Activated naive CD4-positive, alpha-beta T cell treated with anti-CD3 and anti-CD28 coated beads, Interleukin-2, amount 50 U/mL, for 16 hours (primary cell): ENCODE results near the gene RNF167.
A peak's percentile ranks its signal among the peaks of the same experiment; 100 is the strongest.
"Not testable (repeated sequence)": the region's sequence is repeated elsewhere in the genome, so short reads cannot be mapped to it uniquely, and the experiment has no call there.

Experiments used
- DNase-seq: peaks from one replicate; pipeline ENCODE4 v3.0.0-alpha.2; 2020

The RNF167 gene

DNA sequence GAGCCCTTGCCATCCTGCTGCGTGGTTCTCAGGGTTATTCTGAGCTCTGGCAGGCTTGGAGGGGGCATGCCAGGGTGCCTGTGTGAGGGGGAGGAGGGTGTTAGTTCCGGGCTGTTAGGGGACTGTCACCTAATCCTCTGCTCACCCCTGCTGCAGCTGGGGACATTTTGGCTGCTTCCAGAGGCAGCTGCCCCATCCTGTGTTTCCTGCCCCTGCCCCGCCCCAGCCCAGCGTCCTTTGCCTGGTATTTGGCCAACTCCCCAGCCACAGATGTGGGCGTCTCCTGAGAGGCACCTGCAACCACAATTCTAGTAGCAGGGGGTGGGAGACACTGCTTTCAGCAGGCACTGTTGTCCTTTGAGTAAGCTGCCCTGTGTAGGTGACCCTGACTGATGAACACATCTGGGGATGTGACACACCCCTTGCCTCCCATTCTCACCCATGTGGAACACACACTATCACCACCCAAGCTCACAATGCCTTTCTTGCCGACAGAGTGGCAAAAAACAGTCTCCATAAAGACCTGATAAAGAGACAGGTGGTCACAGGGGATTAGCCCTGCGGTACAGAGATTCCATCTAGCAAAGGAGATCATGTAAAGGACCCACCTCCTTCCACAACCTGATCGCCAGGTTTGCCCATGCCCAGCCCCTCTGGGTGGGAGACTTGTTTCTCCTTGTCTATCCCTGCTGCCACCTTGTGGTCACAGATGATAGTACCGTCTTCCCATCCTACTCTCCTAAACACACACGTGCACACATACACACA, 36.8 kb upstream of the RNF167 start, which contains the start of gene CHRNE:
Gene CHRNE, minus strand, starts transcription at position 48 of the 768 bp plus-strand sequence. Its CDS starts 35 bp downstream, at position 13.
- DNase-seq, result peak; percentile 76

DNA sequence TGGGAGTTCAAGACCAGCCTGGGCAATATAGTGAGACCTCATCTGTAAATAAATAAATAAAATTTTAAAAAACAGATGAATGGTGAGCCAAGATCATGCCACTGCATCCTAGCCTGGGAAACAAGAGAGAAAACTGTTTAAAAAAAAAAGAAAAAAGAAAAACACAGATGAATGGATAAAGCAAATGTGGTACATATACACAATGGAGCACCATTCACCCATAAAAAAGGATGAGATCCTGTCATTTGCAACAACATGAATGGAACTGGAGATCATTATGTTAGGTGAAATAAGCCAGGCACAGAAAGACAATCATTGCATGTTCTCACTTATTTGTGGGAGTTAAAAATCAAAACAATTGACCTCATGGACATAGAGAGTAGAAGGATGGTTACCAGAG, 33.4 kb upstream of the RNF167 start:
- DNase-seq, result not testable (repeated sequence)

DNA sequence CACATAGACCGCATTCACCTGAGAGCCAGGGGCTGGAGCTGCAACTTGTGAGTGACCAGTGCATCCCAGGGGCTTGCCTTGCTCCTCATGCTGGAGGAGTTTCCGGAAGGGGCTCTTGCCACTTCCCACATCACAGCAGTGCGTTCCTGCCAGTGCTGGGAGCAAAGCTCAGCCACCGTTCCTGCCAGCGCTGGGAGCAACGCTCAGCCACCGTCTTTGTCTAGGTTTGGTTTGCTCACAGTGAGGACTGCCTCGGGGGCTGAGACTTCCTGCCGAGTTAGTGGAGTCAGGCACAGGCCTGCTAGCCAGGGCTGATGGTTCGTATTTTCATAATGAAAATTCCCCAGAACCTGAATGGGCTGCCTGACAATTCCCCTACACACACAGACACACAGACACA, 31.8 kb upstream of the RNF167 start:
- no peak for DNase-seq

DNA sequence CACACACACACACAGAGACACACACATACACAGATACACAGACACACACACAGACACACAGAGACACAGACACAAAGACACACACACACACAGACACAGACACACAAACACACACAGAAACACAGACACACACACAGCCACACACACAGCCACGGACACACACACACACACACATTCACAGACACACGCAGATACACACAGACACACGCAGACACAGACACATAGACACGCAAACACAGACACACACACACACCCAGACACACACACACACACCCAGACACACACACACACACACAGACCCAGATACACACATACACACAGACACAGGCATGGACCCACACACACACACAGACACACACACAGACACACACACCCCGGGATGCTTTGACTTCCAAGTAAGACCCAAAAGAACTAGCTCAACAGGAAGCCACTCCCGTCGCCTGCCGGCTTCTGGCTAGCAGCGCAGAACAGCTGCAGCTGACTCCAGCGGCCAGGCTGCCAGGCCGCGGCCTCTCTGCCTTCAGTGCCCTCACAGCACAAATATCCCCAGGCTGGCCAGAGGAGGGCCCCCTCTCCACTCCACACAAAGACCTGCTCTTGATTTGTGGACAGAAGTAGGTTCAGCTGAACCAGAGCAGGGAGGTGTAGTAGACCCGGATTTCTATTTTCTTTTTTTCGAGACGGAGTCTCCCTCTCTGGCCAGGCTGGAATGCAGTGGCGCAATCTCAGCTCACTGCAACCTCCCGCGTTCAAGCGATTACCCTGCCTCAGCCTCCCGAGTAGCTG, 31.2 kb upstream of the RNF167 start:
- DNase-seq, result peak; percentile 73

DNA sequence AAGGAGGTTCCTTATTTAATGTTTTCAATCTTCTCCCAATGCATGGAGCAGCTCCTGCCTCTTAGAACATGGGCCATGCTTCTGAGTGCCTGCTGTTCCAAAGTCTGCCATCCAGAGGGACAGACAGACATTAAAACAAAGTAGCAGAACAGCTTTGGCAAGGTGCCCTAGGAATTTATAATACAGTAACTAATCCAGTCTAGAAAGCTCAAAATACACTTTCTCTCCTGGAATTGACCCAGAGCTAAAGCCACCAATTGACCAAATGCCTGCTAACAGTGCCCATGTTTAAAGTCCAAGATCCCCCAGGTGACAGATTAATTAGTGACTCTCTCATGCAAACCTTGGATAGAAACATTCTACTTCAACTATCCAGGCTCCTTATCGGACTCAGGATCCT, 26.1 kb upstream of the RNF167 start:
- no peak for DNase-seq

DNA sequence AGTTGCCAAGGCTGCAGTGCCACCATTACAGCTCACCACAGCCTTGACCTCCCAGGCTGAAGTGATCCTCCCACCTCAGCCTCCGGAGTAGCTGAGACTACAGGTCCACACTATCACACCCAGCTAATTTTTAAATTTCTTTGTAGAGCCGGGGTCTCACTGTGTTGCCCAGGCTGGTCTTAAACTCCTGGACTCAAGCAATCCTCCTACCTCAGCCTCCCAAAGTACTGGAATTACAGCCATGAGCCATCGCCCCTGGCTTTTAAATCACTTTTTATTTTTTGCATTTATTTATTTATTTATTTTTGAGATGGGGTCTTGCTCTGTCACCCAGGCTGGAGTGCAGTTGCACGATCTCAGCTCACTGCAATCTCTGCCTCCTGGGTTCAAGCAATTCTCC, 25.5 kb upstream of the RNF167 start:
- DNase-seq, result not testable (repeated sequence)

DNA sequence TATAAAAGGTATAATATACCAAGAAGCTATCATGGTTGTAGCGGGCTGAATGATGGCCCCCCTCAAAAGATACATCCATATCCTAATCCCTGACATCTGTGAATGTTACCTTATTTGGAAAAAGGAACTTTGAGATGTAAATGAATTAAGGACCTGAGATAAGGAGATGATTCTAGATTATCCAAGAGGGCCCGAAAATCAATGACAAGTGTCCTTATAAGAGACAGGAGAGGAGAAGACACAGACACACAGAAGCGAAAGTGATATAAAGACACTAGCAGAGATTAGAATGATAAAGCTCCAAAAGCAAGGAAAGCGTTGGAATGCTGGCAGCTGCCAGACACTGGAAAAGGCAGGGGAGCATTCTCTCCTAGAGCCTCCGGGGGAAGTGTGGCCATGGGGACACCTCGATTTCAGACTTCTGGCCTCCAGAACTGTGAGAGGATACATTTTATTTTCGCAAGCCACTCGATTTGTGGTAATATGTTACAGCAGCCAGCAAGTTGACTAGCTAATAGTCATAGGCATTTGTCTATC, 20.5 kb upstream of the RNF167 start:
- no peak for DNase-seq

DNA sequence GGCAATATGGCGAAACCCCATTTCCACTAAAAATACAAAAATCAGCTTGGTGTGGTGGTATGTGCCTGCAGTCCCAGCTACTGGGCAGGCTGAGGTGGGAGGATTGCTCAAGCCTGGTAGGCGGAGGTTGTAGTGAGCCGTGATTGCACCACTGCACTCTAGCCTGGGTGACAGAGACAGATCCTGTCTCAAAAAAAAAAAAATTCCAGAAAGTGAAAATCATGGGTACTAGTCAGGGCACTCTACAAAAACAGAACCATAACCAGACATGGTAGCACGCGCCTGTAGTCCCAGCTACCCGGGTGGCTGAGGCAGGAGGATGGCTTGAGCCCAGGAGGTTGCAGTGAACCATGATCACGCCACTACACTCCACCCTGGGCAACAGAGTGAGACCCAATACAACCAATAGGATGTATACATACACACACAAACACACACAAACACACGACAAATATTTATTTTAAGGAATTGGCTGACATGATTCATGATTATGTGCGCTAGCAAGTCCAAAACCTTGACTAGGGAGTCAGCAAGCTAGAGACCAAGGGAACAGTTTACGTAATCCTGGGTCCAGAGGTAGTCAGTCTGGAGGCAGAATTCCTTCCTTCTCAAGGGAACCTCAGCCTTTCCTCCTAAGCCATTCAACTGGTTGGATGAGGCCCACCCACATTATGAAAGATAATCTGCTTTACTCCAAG, 19.6 kb upstream of the RNF167 start:
- no peak for DNase-seq

DNA sequence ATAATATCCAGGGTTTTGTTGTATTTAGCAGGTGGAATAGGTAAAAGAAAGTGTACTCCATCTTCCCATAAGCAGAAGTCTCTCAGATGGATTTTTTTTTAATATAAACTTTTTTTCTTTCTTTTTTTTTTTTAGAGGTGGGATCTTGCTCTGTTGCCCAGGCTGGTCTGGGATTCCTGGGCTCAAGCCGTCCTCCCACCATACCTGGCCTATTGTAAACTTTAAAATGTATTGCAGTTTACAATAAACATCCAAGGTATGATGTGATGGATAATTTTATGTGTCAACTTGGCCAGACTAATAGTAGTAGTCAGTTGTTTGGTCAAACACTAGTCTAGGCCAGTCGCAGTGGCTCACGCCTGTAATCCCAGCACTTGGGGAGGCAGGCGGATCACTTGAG, 18.7 kb upstream of the RNF167 start:
- DNase-seq, result no peak

DNA sequence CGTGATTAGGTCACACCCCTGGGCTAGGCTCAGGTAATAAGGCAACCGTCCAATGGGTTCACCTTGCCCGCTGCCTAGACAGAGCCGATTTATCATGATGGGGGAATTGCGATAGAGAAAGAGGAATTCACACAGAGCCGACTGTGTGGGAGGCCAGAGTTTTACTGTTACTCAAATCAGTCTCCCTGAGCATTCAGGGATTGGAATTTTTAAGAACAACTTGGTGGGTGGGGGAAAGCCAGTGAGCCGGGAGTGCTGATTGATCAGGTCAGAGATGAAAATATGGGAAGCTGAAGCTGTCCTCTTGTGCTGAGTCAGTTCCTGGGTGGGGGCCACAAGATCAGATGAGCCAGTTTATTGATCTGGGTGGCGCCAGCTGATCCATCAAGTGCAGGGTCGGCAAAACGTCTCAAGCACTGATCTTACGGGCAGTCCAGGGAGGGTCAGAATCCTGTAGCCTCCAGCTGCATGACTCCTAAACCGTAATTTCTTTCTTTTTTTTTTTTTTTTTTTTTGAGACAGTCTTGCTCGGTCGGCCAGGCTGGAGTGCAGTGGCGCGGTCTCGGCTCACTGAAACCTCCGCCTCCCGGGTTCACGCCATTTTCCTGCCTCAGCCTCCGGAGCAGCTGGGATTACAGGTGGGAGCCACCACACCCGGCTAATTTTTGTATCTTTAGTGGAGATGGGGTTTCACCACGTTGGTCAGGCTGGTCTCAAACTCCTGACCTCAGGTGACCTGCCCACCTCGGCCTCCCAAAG, 13.3 kb upstream of the RNF167 start:
- not testable (repeated sequence) for DNase-seq

DNA sequence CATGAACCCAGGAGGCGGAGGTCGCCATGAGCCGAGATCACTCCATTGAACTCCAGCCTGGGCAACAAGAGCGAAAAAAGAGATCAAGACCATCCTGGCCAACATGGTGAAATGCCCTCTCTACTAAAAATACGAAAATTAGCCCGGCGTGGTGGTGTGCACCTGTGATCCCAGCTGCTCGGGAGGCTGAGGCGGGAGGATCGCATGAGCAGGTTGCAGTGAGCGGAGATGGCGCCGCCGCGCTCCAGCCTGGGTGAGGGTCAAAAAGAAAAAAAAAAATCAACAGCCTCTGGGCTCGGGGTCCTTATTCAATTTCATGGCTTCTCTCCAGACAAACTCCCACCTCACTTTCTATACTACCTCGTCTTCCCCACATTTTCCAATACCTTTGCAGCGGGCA, 11.2 kb upstream of the RNF167 start:
- no peak for DNase-seq

DNA sequence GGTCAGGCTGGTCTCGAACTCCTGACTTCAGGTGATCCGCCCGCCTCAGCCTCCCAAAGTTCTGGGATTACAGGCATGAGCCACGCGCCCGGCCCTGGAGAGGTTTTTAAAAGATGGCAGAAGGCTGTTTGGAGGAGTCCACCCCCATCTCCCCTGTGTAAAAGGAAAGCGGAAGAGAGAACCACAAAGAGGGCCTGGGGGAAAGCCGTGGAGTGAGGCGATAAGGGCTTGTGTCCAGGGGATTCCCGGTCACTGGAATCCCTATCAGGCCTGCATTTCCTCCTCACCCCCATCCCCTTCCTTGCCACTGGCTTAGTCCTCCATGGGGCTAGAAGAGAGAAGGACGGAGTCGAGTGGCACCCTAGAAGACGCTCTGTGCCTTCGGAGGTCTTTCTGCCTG, 8.1 kb upstream of the RNF167 start, which contains the start of gene GP1BA:
Gene GP1BA, plus strand, starts transcription at position 315 of the 400 bp plus-strand sequence. CDS start 328 bp downstream, outside the sequence.
- no peak for DNase-seq

DNA sequence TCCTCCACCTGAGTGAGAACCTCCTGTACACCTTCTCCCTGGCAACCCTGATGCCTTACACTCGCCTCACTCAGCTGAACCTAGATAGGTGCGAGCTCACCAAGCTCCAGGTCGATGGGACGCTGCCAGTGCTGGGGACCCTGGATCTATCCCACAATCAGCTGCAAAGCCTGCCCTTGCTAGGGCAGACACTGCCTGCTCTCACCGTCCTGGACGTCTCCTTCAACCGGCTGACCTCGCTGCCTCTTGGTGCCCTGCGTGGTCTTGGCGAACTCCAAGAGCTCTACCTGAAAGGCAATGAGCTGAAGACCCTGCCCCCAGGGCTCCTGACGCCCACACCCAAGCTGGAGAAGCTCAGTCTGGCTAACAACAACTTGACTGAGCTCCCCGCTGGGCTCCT, 7.3 kb upstream of the RNF167 start:
- no peak for DNase-seq

DNA sequence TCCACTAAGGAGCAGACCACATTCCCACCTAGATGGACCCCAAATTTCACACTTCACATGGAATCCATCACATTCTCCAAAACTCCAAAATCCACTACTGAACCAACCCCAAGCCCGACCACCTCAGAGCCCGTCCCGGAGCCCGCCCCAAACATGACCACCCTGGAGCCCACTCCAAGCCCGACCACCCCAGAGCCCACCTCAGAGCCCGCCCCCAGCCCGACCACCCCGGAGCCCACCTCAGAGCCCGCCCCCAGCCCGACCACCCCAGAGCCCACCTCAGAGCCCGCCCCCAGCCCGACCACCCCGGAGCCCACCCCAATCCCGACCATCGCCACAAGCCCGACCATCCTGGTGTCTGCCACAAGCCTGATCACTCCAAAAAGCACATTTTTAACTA, 6.4 kb upstream of the RNF167 start:
- DNase-seq, result no peak

DNA sequence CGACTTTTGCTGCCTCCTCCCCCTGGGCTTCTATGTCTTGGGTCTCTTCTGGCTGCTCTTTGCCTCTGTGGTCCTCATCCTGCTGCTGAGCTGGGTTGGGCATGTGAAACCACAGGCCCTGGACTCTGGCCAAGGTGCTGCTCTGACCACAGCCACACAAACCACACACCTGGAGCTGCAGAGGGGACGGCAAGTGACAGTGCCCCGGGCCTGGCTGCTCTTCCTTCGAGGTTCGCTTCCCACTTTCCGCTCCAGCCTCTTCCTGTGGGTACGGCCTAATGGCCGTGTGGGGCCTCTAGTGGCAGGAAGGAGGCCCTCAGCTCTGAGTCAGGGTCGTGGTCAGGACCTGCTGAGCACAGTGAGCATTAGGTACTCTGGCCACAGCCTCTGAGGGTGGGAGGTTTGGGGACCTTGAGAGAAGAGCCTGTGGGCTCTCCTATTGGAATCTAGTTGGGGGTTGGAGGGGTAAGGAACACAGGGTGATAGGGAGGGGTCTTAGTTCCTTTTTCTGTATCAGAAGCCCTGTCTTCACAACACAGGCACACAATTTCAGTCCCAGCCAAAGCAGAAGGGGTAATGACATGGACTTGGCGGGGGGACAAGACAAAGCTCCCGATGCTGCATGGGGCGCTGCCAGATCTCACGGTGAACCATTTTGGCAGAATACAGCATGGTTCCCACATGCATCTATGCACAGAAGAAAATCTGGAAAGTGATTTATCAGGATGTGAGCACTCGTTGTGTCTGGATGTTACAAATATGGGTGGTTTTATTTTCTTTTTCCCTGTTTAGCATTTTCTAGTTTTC, 5.7 kb upstream of the RNF167 start:
- DNase-seq, result no peak

DNA sequence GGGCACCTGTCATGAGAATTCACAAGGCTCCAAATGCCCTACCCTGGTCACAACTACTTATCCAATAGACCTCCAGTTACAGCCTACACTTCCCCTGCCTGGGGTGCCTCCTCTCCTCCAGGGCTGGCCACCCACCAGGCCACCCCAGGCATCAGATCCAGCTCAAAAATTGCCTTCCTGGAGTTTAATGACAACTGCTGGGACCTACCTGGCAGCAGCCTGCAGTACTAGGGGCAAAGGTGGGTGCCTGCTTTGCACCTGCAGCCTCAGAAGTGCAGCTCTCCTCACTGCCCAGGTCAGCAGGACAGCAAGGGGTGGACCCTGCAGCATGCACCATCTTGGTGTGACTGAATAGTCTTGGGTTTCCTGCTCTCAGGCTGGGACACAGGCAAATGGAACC, 4.4 kb upstream of the RNF167 start:
- DNase-seq, result no peak

DNA sequence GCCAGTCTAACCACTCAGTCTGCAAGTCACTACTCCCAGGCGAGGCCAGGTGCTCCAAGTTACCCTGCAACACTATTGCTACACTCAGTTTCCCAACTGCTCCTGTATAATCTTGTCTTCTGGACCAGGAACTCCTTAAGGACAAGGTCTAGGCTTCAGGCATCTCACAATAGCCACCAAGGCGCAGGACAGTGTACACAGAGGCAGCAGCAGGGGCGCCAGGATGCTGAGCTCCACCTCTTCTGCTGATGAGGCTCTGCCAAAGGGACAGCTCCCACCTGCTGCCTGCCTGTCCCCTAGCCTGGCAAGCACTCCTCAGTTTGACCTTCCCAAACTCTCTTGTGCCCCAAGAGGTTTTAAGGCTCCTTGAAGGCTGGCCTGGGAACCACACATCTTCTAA, 3.6 kb upstream of the RNF167 start:
- DNase-seq, result no peak

DNA sequence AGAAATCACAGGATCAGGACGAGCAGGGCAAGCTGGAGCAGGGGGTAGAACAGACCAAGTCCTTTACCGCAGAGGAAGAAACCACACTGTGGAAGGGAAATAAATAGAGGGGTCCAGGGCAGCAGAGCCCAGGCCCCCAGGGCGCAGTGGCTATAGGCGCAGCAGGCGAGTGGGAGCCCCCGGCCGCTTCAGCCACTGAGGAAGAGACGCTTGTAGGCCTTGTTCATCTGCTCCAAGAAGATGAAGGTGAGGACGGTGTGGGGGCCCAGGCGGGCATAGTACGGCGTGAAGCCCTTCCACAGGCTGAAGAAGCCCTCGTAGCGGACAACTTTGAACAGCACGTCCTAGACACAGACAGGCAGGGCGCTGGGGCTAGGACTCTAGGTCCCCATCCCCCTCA, 2.5 kb upstream of the RNF167 start:
- no peak for DNase-seq

DNA sequence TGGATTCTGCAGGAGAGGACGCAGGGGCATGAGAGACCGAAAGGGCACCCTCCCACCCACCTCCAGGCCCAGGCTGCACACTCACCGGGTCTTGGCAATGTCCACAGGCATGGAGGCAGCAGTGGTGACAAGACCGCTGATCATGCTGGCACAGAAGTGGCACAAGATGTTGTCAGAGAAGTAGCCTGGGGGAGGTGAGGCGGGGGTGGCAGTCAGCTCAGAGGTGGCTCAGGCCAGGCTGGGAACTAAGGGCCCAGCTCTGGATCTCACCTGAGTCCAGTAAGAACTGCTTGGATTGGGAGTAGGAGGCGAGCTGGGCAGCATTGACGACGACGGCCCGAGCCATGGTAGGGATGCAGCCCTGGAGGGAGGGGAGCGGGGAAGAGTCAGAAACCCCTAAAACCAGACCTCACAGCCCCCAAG, 2.0 kb upstream of the RNF167 start:
- DNase-seq, result no peak

DNA sequence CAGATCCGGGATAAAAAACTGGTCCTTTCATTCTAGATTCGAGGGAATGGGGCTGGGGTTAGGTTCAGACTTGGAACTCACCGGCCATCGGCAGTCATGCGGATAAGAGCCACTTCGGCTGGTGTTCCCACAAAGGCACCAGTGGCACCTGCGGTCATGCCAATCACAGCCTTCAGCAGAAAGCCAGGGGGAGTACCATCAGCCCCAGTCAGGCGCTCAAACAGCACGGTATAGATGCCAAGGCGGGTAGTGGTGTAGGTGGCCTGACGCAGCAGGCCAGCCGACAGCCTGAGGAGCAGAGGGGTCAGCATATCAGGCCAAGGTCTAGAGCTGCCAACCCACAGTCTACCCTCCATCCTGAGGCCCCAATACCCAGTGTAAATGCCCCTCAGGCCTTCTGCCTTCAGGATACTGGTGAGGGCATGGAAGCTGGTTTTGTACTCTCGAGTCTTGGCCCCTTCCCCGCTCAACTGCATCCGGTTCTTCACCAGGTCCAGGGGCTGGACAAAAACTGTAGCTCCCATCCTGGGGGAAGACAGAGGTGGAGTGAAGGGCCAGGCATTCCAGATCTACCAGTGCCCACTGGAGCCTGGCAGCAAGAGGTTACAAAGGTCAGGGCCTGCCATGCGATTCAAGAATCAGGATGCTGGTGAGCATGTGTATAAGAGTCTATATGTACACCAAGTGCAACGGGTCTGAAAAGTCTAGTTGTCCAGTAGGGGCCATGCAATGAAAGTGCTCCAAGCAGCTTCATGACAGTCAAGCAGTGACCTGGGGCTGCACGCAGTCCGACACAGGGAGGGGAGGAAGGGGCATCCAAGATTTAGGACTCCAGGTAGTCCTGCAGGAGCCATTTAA, 1.2 kb upstream of the RNF167 start:
- no peak for DNase-seq

DNA sequence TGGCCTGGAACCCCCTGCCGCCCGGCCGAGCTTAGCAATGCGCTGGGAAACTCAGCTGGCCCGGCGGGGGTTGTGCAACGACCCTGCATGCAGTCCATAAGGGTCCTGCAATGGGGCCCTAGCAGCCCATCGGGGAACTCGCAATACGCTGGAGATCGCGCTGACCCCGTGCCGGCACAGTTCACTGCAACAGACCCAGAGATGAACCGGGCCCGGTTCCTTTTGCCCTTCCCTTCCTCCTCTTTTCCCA, 597 bp upstream of the RNF167 start:
- no peak for DNase-seq
